ENCODE measurements around the gene SCOC. TPM values are rescaled to one million over a fixed set of nuclear protein-coding genes. Genes with fewer than 3 reads are reported as not detected.

Gene SCOC
- polyA plus RNA-seq, 1 donor (not counting 4 experiments of a cell fraction or from before 2014, with no cell fraction given): 92.1 TPM

GRCh38 chr4:140358281-140358680, 15.2 kb upstream of the SCOC start:
- H3K4me3 ChIP-seq (ENCODE audit: control insufficient read depth in 2 of 3, extremely low read depth in 1 of 3, insufficient read depth in 2 of 3, low read depth in 1 of 3, low read length in 3 of 3): no peak overlapping the region
- H3K9ac ChIP-seq (ENCODE audit: control insufficient read depth, extremely low read depth, insufficient read depth, low read length): no peak overlapping the region
- no peak for TF ChIP-seq CTCF (optimal IDR thresholded peaks at IDR 0.05 in 1 of 3, IDR thresholded peaks at IDR 0.05 in 1 of 3, conservative IDR thresholded peaks at IDR 0.05 in 1 of 3; ENCODE audit: extremely low read depth in 1 of 3, insufficient read depth in 2 of 3, low read length in 3 of 3)
- no peak for TF ChIP-seq EZH2 (IDR thresholded peaks at IDR 0.05; ENCODE audit: low read length)
- peaks cover 2% of the 10 kb centered on the region for H3K4me1 ChIP-seq (ENCODE audit: control insufficient read depth, extremely low read depth, insufficient read depth, low read length)
- H3K27me3 ChIP-seq (ENCODE audit: control insufficient read depth, extremely low read depth, insufficient read depth, low read length): no peaks in the 10 kb centered on the region
- dilution Hi-C loops (cut with MboI; ENCODE audit: extremely low pct_ligation_motif_present, low sequenced_read_pairs): no loop called here
- H2AFZ ChIP-seq (ENCODE audit: control insufficient read depth, low read length): no peak overlapping the region
- H3K27ac ChIP-seq (ENCODE audit: control insufficient read depth, insufficient read depth, low read length): no peak overlapping the region
- no peaks in the 10 kb centered on the region for H3K9me3 ChIP-seq (ENCODE audit: control insufficient read depth, low read depth, low read length)
- H3K79me2 ChIP-seq (ENCODE audit: control insufficient read depth, insufficient read depth, low read length): no peaks in the 10 kb centered on the region
- H3K36me3 ChIP-seq (ENCODE audit: control insufficient read depth in 2 of 2, extremely low read depth in 1 of 2, insufficient read depth in 2 of 2, low read length in 2 of 2): no peaks in the 10 kb centered on the region
- H3K9me1 ChIP-seq (ENCODE audit: control insufficient read depth, extremely low read depth, insufficient read depth, low read length): no peaks in the 10 kb centered on the region
- FAIRE-seq (no peak), DNase-seq (ENCODE audit: low read depth, low spot score) (no peak)
- H4K20me1 ChIP-seq (ENCODE audit: control insufficient read depth, extremely low read depth, insufficient read depth, low read length): no peaks in the 10 kb centered on the region
- no peak overlapping the region for H3K4me2 ChIP-seq (ENCODE audit: control insufficient read depth, extremely low read depth, insufficient read depth, low read depth, low read length)

GRCh38 chr4:140359562-140360427, 13.7 kb upstream of the SCOC start:
- Histone ChIP-seq H3K9me3 (ENCODE audit: control insufficient read depth, low read depth, low read length) (no peaks in the 10 kb centered on the region), H3K27ac (ENCODE audit: control insufficient read depth, insufficient read depth, low read length) (no peak overlapping the region)

More at GRCh38 chr4:140359562-140360427, 13.7 kb upstream of the SCOC start:
- H3K9ac ChIP-seq (ENCODE audit: control insufficient read depth, extremely low read depth, insufficient read depth, low read length): no peak overlapping the region
- H3K9me1 ChIP-seq (ENCODE audit: control insufficient read depth, extremely low read depth, insufficient read depth, low read length): no peaks in the 10 kb centered on the region
- H3K4me1 ChIP-seq (ENCODE audit: control insufficient read depth, extremely low read depth, insufficient read depth, low read length): peaks cover 2% of the 10 kb centered on the region
- H3K4me3 ChIP-seq (ENCODE audit: control insufficient read depth in 2 of 3, extremely low read depth in 1 of 3, insufficient read depth in 2 of 3, low read depth in 1 of 3, low read length in 3 of 3): no peak overlapping the region
- H4K20me1 ChIP-seq (ENCODE audit: control insufficient read depth, extremely low read depth, insufficient read depth, low read length): no peaks in the 10 kb centered on the region
- no peaks in the 10 kb centered on the region for H3K79me2 ChIP-seq (ENCODE audit: control insufficient read depth, insufficient read depth, low read length)
- H3K4me2 ChIP-seq (ENCODE audit: control insufficient read depth, extremely low read depth, insufficient read depth, low read depth, low read length): no peak overlapping the region
- dilution Hi-C loops (cut with MboI; ENCODE audit: extremely low pct_ligation_motif_present, low sequenced_read_pairs): no loop called here
- no peaks in the 10 kb centered on the region for H3K36me3 ChIP-seq (ENCODE audit: control insufficient read depth in 2 of 2, extremely low read depth in 1 of 2, insufficient read depth in 2 of 2, low read length in 2 of 2)
- TF ChIP-seq CTCF (optimal IDR thresholded peaks at IDR 0.05 in 1 of 3, IDR thresholded peaks at IDR 0.05 in 1 of 3, conservative IDR thresholded peaks at IDR 0.05 in 1 of 3; ENCODE audit: extremely low read depth in 1 of 3, insufficient read depth in 2 of 3, low read length in 3 of 3): peak; percentile 73 to 80 (median 73)
- no peak for TF ChIP-seq EZH2 (IDR thresholded peaks at IDR 0.05; ENCODE audit: low read length)
- peak; percentile 25 for DNase-seq (ENCODE audit: low read depth, low spot score)
- H3K27me3 ChIP-seq (ENCODE audit: control insufficient read depth, extremely low read depth, insufficient read depth, low read length): no peaks in the 10 kb centered on the region
- no peak overlapping the region for H2AFZ ChIP-seq (ENCODE audit: control insufficient read depth, low read length)
- peak; percentile 79 for FAIRE-seq
